B cell (primary cell): ENCODE data around the gene FAM25G. TPM values are rescaled to one million over a fixed set of nuclear protein-coding genes. Genes with fewer than 3 reads are reported as not detected.
"Not testable (repeated sequence)": the region's sequence is repeated elsewhere in the genome, so short reads cannot be mapped to it uniquely, and the experiment has no call there.

Experiments used
- ATAC-seq: fragments of 200-7000 bp; cut with Tn5 transposase; one replicate; pipeline ENCODE4 v1.10.0; 2021; ENCODE audit warnings: low read depth, mild to moderate bottlenecking, moderate number of reproducible peaks, moderate library complexity
- CTCF ChIA-PET: fragments of 350-600 bp; sonication (Branson Sonifier 250); formaldehyde crosslinking; loops from one replicate; lab custom pipeline; 2021; ENCODE audit warnings: antibody characterized with exemption, inconsistent platforms; lab: Charles Lee
- POLR2A ChIA-PET: fragments of 350-600 bp; sonication (Branson Sonifier 250); formaldehyde crosslinking; loops from one replicate; lab custom pipeline; 2021; ENCODE audit warnings: antibody characterized with exemption; lab: Charles Lee
- DNase-seq: peaks from one replicate; pipeline ENCODE4 v3.0.0; 2013
- H2AFZ ChIP-seq: 2 replicates; pipeline ENCODE4 v1.6.1; 2012; ENCODE audit warnings: mild to moderate bottlenecking, low read depth, low read length; ENCODE audit not compliant: insufficient read depth, poor library complexity, severe bottlenecking
- H3K27ac ChIP-seq, 2 donors: 1 replicate in 1 of 2; 2 replicates in 1 of 2; pipeline ENCODE4 v1.5.1; 2012 to 2013; ENCODE audit warnings: low read length in 2 of 2, mild to moderate bottlenecking in 2 of 2, moderate library complexity in 1 of 2
- H3K27me3 ChIP-seq, 4 experiments: fragments of 200-600 bp in 1 of 4; sonication (generic) in 1 of 4; replicated peaks in 1 of 4; 1 replicate in 2 of 4; 2 replicates in 2 of 4; pipeline versions ENCODE4 v1.6.1 to v1.7.0; 2013 to 2016; ENCODE audit warnings: low read length in 3 of 4, mild to moderate bottlenecking in 2 of 4, mixed read lengths in 1 of 4, moderate library complexity in 1 of 4; ENCODE audit not compliant: insufficient read depth in 4 of 4, control insufficient read depth in 3 of 4; ENCODE audit errors: control extremely low read depth in 1 of 4
- H3K36me3 ChIP-seq, 2 experiments: replicated peaks in 1 of 2; 1 replicate in 1 of 2; 2 replicates in 1 of 2; pipeline versions ENCODE4 v1.6.1 to v1.7.1; 2013; ENCODE audit warnings: low read length in 1 of 2; ENCODE audit not compliant: insufficient read depth in 2 of 2, control insufficient read depth in 1 of 2; ENCODE audit errors: control extremely low read depth in 1 of 2, extremely low read depth in 1 of 2
- H3K4me1 ChIP-seq, 2 donors: fragments of 200-600 bp in 1 of 2; sonication (generic) in 1 of 2; 1 replicate in 1 of 2; 2 replicates in 1 of 2; pipeline versions ENCODE4 v1.5.1 to v1.6.1; 2013 to 2017; ENCODE audit warnings: low read length in 2 of 2; ENCODE audit not compliant: control insufficient read depth in 2 of 2, insufficient read depth in 2 of 2
- H3K4me2 ChIP-seq: replicated peaks from 2 replicates; pipeline ENCODE3; 2012; ENCODE audit warnings: mild to moderate bottlenecking, low read depth, low read length; ENCODE audit not compliant: poor library complexity, severe bottlenecking
- H3K4me3 ChIP-seq, 5 experiments: fragments of 200-600 bp in 1 of 5; sonication (generic) in 1 of 5; 1 replicate in 3 of 5; 2 replicates in 2 of 5; pipeline versions ENCODE4 v1.5.1 to v1.7.0; 2011 to 2016; ENCODE audit warnings: low read length in 4 of 5, mild to moderate bottlenecking in 4 of 5, low read depth in 2 of 5, control low read depth in 1 of 5, moderate library complexity in 1 of 5; ENCODE audit not compliant: insufficient read depth in 1 of 5; ENCODE audit errors: control extremely low read depth in 1 of 5, extremely low read depth in 1 of 5
- H3K79me2 ChIP-seq: fragments of 200-600 bp; sonication (generic); one replicate; pipeline ENCODE4 v1.6.0; 2016; ENCODE audit warnings: low read length; ENCODE audit not compliant: control insufficient read depth, insufficient read depth
- H3K9ac ChIP-seq: fragments of 200-600 bp; sonication (generic); 2 replicates; pipeline ENCODE4 v1.6.1; 2017; ENCODE audit warnings: mild to moderate bottlenecking, low read length, moderate library complexity
- H3K9me3 ChIP-seq, 3 donors: one replicate each; pipeline versions ENCODE4 v1.6.1 to v1.7.1; 2013; ENCODE audit warnings: low read length in 2 of 3; ENCODE audit not compliant: control insufficient read depth in 2 of 3, insufficient read depth in 1 of 3; ENCODE audit errors: control extremely low read depth in 1 of 3
- H4K20me1 ChIP-seq: 2 replicates; pipeline ENCODE4 v1.6.0; 2012; ENCODE audit warnings: mild to moderate bottlenecking, low read length; ENCODE audit not compliant: insufficient read depth, control insufficient read depth, poor library complexity, severe bottlenecking
- H3K27ac Mint-ChIP-seq: one replicate; pipeline ENCODE4 v1.8.0; 2021; ENCODE audit warnings: mixed read lengths
- H3K27me3 Mint-ChIP-seq: one replicate; pipeline ENCODE4 v1.8.0; 2021; ENCODE audit warnings: mixed read lengths
- H3K4me1 Mint-ChIP-seq: one replicate; pipeline ENCODE4 v1.8.0; 2021; ENCODE audit warnings: mixed read lengths
- H3K4me3 Mint-ChIP-seq: one replicate; pipeline ENCODE4 v1.8.0; 2021; ENCODE audit warnings: mixed read lengths
- H3K9me3 Mint-ChIP-seq: one replicate; pipeline ENCODE4 v1.8.0; 2022; ENCODE audit warnings: mixed read lengths; ENCODE audit not compliant: insufficient read depth
- WGBS: methylation state at CpG from one replicate; pipeline ENCODE4 v1.1.5; 2013; ENCODE audit warnings: missing lambda C conversion rate; ENCODE audit not compliant: insufficient coverage; 5-methylcytosine and 5-hydroxymethylcytosine counted together
- intact Hi-C: fragments of 100-400 bp; cut with micrococcal nuclease; formaldehyde crosslinking; loops from one replicate; pipeline ENCODE4 v1.10.0; 2022
- polyA plus RNA-seq: library from polyadenylated mRNA; depleted of rRNA; stranded (reverse); fragments of >200 nt; gene quantifications from 2 replicates; pipeline ENCODE4 v1.2.3, GENCODE V29; 2012
- total RNA-seq, 2 donors: library from RNA; stranded (reverse); fragments of 120-200 nt in 1 of 2; gene quantifications; 1 replicate in 1 of 2; 2 replicates in 1 of 2; pipeline versions ENCODE4 v1.2.3 to v1.2.4, GENCODE V29; 2013 to 2022

FAM25G gene
- total and polyA plus RNA-seq, 2 donors (not counting 1 experiment from before 2014, with no cell fraction given): not detected

GRCh38 chr10:47480133-47480532 lies 11.4 kb downstream of the FAM25G start:
- H3K9me3 ChIP-seq, ATAC-seq, H3K9ac ChIP-seq, H3K27me3 ChIP-seq, H3K9me3 Mint-ChIP-seq, DNase-seq, H3K4me1 Mint-ChIP-seq, H3K4me1 ChIP-seq, H3K27ac ChIP-seq, H3K36me3 ChIP-seq, H3K79me2 ChIP-seq, H2AFZ ChIP-seq, intact Hi-C loops, H3K27me3 Mint-ChIP-seq, H3K4me2 ChIP-seq, POLR2A ChIA-PET, H3K4me3 Mint-ChIP-seq, H3K27ac Mint-ChIP-seq, H3K4me3 ChIP-seq, CTCF ChIA-PET, H4K20me1 ChIP-seq: not testable (repeated sequence)
- no CpG with 5 or more reads among the region's 3 CpGs for WGBS

- intact Hi-C loops, ATAC-seq, H3K79me2 ChIP-seq, H3K36me3 ChIP-seq, H3K9me3 ChIP-seq, H3K4me3 Mint-ChIP-seq, H3K4me1 Mint-ChIP-seq, CTCF ChIA-PET, H3K4me3 ChIP-seq, H3K27me3 ChIP-seq, H3K27me3 Mint-ChIP-seq, POLR2A ChIA-PET, DNase-seq, H2AFZ ChIP-seq, H3K9me3 Mint-ChIP-seq, H3K4me1 ChIP-seq, H3K9ac ChIP-seq, H3K27ac ChIP-seq, H3K4me2 ChIP-seq, H4K20me1 ChIP-seq, H3K27ac Mint-ChIP-seq: not testable (repeated sequence)
- no CpG with 5 or more reads among the region's 5 CpGs for WGBS
Measured at GRCh38 chr10:47478114-47478513, 13.4 kb downstream of the FAM25G start.

DNA sequence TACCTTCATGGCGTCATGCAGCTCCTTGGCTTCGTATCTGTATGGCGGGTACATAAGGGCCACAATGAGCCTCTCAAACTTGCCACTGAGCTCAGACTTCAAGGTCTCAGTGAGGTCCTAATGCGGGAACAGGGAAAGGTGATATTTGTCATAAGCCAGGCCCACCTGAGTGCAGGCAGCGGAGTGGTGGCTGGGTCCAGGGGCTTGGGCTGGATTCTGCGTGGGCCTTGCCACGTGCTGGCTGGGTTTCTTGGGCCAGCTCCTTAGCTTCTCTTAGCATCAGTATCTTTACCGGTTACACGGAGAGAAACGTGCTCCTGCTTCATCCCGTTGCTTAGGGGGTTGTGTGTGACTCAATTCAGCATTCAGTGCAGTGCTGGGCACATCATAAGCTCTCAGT lies 14.4 kb downstream of the FAM25G start:
- POLR2A ChIA-PET: not testable (repeated sequence)

GRCh38 chr10:47475101-47475500 lies 16.4 kb downstream of the FAM25G start:
- H3K36me3 ChIP-seq, H3K79me2 ChIP-seq, H3K27ac Mint-ChIP-seq, H3K4me2 ChIP-seq, H4K20me1 ChIP-seq, H3K27me3 ChIP-seq, H3K9ac ChIP-seq, H3K4me3 ChIP-seq, H3K27me3 Mint-ChIP-seq, H3K4me3 Mint-ChIP-seq, H3K27ac ChIP-seq, ATAC-seq, H3K9me3 Mint-ChIP-seq, H3K9me3 ChIP-seq, H2AFZ ChIP-seq, POLR2A ChIA-PET, H3K4me1 ChIP-seq, intact Hi-C loops, CTCF ChIA-PET, H3K4me1 Mint-ChIP-seq: not testable (repeated sequence)
- WGBS: 100% methylated on average over 2 of the region's 5 CpGs
- peak; percentile 1 for DNase-seq

More for the DNA sequence above, 14.4 kb downstream of the FAM25G start:
- CTCF ChIA-PET, H3K9me3 ChIP-seq, H3K4me3 Mint-ChIP-seq, H4K20me1 ChIP-seq, H3K4me3 ChIP-seq, H3K9me3 Mint-ChIP-seq, DNase-seq, H3K4me1 Mint-ChIP-seq, intact Hi-C loops, H3K4me2 ChIP-seq, H3K36me3 ChIP-seq, H3K9ac ChIP-seq, H3K27me3 Mint-ChIP-seq, H3K4me1 ChIP-seq, ATAC-seq, H3K79me2 ChIP-seq, H3K27ac Mint-ChIP-seq, H3K27ac ChIP-seq, H3K27me3 ChIP-seq, H2AFZ ChIP-seq: not testable (repeated sequence)
- no CpG with 5 or more reads among the region's 11 CpGs for WGBS
